GM23248 (cell line): ENCODE data around the gene KBTBD8. TPM values are rescaled to one million over a fixed set of nuclear protein-coding genes. Genes with fewer than 3 reads are reported as not detected.

Experiments
- DNase-seq: peaks from one replicate; pipeline ENCODE4 v3.0.0-alpha.2; 2015
- H2AFZ ChIP-seq: fragments of 200-600 bp; sonication (generic); 2 replicates; pipeline ENCODE4 v1.6.1; 2016; ENCODE audit warnings: antibody characterized with exemption
- H3F3A ChIP-seq: fragments of 200-600 bp; sonication (generic); 2 replicates; pipeline ENCODE4 v1.6.1; 2016; ENCODE audit warnings: mild to moderate bottlenecking, antibody characterized with exemption, mixed run types; ENCODE audit not compliant: insufficient read depth
- H3K27ac ChIP-seq: fragments of 200-600 bp; sonication (generic); 2 replicates; pipeline ENCODE4 v1.5.1; 2016; ENCODE audit warnings: mild to moderate bottlenecking
- H3K27me3 ChIP-seq: fragments of 200-600 bp; sonication (generic); replicated peaks from 2 replicates; pipeline ENCODE4 v1.6.1; 2016; ENCODE audit warnings: mild to moderate bottlenecking; ENCODE audit not compliant: insufficient read depth
- H3K36me3 ChIP-seq: fragments of 200-600 bp; sonication (generic); 2 replicates; pipeline ENCODE4 v1.6.1; 2016; ENCODE audit warnings: low read depth, mild to moderate bottlenecking
- H3K4me1 ChIP-seq: fragments of 200-600 bp; sonication (generic); 2 replicates; pipeline ENCODE4 v1.6.1; 2016; ENCODE audit warnings: mild to moderate bottlenecking; ENCODE audit not compliant: insufficient read depth
- H3K4me2 ChIP-seq: fragments of 200-600 bp; sonication (generic); one replicate; pipeline ENCODE4 v1.6.1; 2016; ENCODE audit warnings: mild to moderate bottlenecking; ENCODE audit not compliant: unreplicated experiment
- H3K4me3 ChIP-seq: fragments of 200-600 bp; sonication (generic); 2 replicates; pipeline ENCODE4 v1.5.1; 2016; ENCODE audit warnings: mild to moderate bottlenecking
- H3K79me2 ChIP-seq: fragments of 200-600 bp; sonication (generic); 2 replicates; pipeline ENCODE4 v1.6.1; 2016; ENCODE audit warnings: mild to moderate bottlenecking; ENCODE audit not compliant: insufficient read depth
- H3K9ac ChIP-seq: fragments of 200-600 bp; sonication (generic); 2 replicates; pipeline ENCODE4 v1.6.1; 2016; ENCODE audit warnings: mild to moderate bottlenecking
- H3K9me2 ChIP-seq: fragments of 200-600 bp; sonication (generic); 2 replicates; pipeline ENCODE4 v1.6.1; 2016; ENCODE audit warnings: mixed run types, mild to moderate bottlenecking, moderate library complexity; ENCODE audit not compliant: insufficient read depth
- H3K9me3 ChIP-seq: fragments of 200-600 bp; sonication (generic); one replicate; pipeline ENCODE4 v1.6.1; 2017; ENCODE audit warnings: low read depth
- H4K20me1 ChIP-seq: fragments of 200-600 bp; sonication (generic); 2 replicates; pipeline ENCODE4 v1.6.0; 2016; ENCODE audit not compliant: insufficient read depth
- EZH2 ChIP-seq: fragments of 200-600 bp; sonication (generic); IDR thresholded peaks from 2 replicates; pipeline ENCODE4 v1.6.1; 2018; ENCODE audit warnings: antibody characterized with exemption, mild to moderate bottlenecking; ENCODE audit not compliant: insufficient read depth, poor library complexity, severe bottlenecking
- EZH2phosphoT487 ChIP-seq: fragments of 200-600 bp; sonication (generic); IDR thresholded peaks from 2 replicates; pipeline ENCODE4 v1.6.1; 2018; ENCODE audit warnings: antibody characterized with exemption, moderate library complexity, mild to moderate bottlenecking, low read depth; ENCODE audit not compliant: insufficient read depth
- WGBS, 2 experiments: methylation state at CpG; one replicate each; pipeline ENCODE4 v1.1.6; 2015 to 2017; ENCODE audit warnings: low lambda C conversion rate in 2 of 2, low coverage in 1 of 2; ENCODE audit errors: missing lambda C conversion rate in 2 of 2; 5-methylcytosine and 5-hydroxymethylcytosine counted together
- in situ Hi-C: fragments of 300-500 bp; cut with MboI; formaldehyde crosslinking; loops from 2 replicates; pipeline ENCODE4 v1.15.0; 2020
- polyA plus RNA-seq: library from polyadenylated mRNA; unstranded; fragments of >200 nt; fragmentation: Nextera tagmentation; extraction: Ambion mirVana; gene quantifications from 2 replicates; pipeline ENCODE4 v1.2.1, GENCODE V29; 2016
- total RNA-seq: library from RNA; depleted of rRNA; stranded (reverse); fragments of >200 nt; shearing (Covaris generic); gene quantifications from 2 replicates; pipeline ENCODE4 v1.2.3, GENCODE V29; 2014

KBTBD8 gene
- total and polyA plus RNA-seq, 2 experiments from 2014 or later = 0.26 to 0.86 TPM

- no peaks in the 10 kb centered on the region for H3K36me3 ChIP-seq
- H3F3A ChIP-seq = no peaks in the 10 kb centered on the region
- no peak overlapping the region for H3K4me3 ChIP-seq
- H3K27ac ChIP-seq = no peak overlapping the region
- H3K79me2 ChIP-seq = no peaks in the 10 kb centered on the region
- H3K4me2 ChIP-seq = no peak overlapping the region
- no peak for DNase-seq
- no peaks in the 10 kb centered on the region for H3K27me3 ChIP-seq
- in situ Hi-C loops = no loop called here
- no peak overlapping the region for H3K9ac ChIP-seq
- H3K9me2 ChIP-seq = no peaks in the 10 kb centered on the region
- TF ChIP-seq EZH2phosphoT487 (no peak), EZH2 (no peak)
- no peaks in the 10 kb centered on the region for H3K4me1 ChIP-seq
- H4K20me1 ChIP-seq = no peaks in the 10 kb centered on the region
- H2AFZ ChIP-seq = no peak overlapping the region
- H3K9me3 ChIP-seq = no peaks in the 10 kb centered on the region
- WGBS, 2 experiments = 58 to 62% methylated on average over 3 of the region's 3 CpGs
These were observed 11.6 kb downstream of the KBTBD8 start for GRCh38 chr3:67009716-67010115.

- Histone ChIP-seq H3K4me1 (no peaks in the 10 kb centered on the region), H2AFZ (no peak overlapping the region), H3K4me2 (no peak overlapping the region), H4K20me1 (no peaks in the 10 kb centered on the region), H3K27me3 (no peaks in the 10 kb centered on the region), H3K36me3 (no peaks in the 10 kb centered on the region), H3K9ac (no peak overlapping the region), H3K79me2 (no peaks in the 10 kb centered on the region), H3K9me3 (no peaks in the 10 kb centered on the region), H3K9me2 (no peaks in the 10 kb centered on the region), H3F3A (no peaks in the 10 kb centered on the region), H3K27ac (no peak overlapping the region), H3K4me3 (no peak overlapping the region)
- in situ Hi-C loops = no loop called here
- no peak for TF ChIP-seq EZH2phosphoT487
- 88 to 90% methylated on average over 6 of the region's 6 CpGs for WGBS, 2 experiments
- DNase-seq = no peak
These were observed 13.5 kb downstream of the KBTBD8 start for GRCh38 chr3:67011414-67012131.

- WGBS, 2 experiments = 95 to 96% methylated on average over 6 of the region's 6 CpGs
- no peak for TF ChIP-seq EZH2phosphoT487
- no peak for TF ChIP-seq EZH2
These were observed 14.5 kb downstream of the KBTBD8 start for GRCh38 chr3:67012564-67012963.

GRCh38 chr3:67015702-67016484 is 17.8 kb downstream of the KBTBD8 start:
- H3K36me3 ChIP-seq = no peaks in the 10 kb centered on the region
- no peaks in the 10 kb centered on the region for H3K9me2 ChIP-seq
- H3K9ac ChIP-seq = no peak overlapping the region
- WGBS, 2 experiments = 83 to 85% methylated on average over 8 of the region's 8 CpGs
- no peak overlapping the region for H2AFZ ChIP-seq
- H3K27me3 ChIP-seq = no peaks in the 10 kb centered on the region
- no peaks in the 10 kb centered on the region for H3K79me2 ChIP-seq
- no peaks in the 10 kb centered on the region for H3K4me1 ChIP-seq
- no peak overlapping the region for H3K4me2 ChIP-seq
- no peak overlapping the region for H3K4me3 ChIP-seq
- TF ChIP-seq EZH2phosphoT487 (no peak), EZH2 (no peak)
- no peaks in the 10 kb centered on the region for H3K9me3 ChIP-seq
- H3K27ac ChIP-seq = no peak overlapping the region
- DNase-seq = no peak
- in situ Hi-C loops = no loop called here
- no peaks in the 10 kb centered on the region for H4K20me1 ChIP-seq
- no peaks in the 10 kb centered on the region for H3F3A ChIP-seq

More at GRCh38 chr3:67012564-67012963, 14.5 kb downstream of the KBTBD8 start:
- Histone ChIP-seq H3K9me2 (no peaks in the 10 kb centered on the region), H3K9ac (no peak overlapping the region), H3K79me2 (no peaks in the 10 kb centered on the region), H3K27me3 (no peaks in the 10 kb centered on the region), H3K9me3 (no peaks in the 10 kb centered on the region), H3K27ac (no peak overlapping the region), H3K4me2 (no peak overlapping the region), H3K36me3 (no peaks in the 10 kb centered on the region), H4K20me1 (no peaks in the 10 kb centered on the region), H3K4me1 (no peaks in the 10 kb centered on the region), H3K4me3 (no peak overlapping the region), H2AFZ (no peak overlapping the region), H3F3A (no peaks in the 10 kb centered on the region)
- in situ Hi-C loops = no loop called here
- DNase-seq = no peak
